HepG2 (cell line): Measurements from ENCODE around the gene KRT2.

ENCODE experiments used
- CC2D1A ChIP-seq: sonication (generic); formaldehyde crosslinking; IDR thresholded peaks from 2 replicates; pipeline ENCODE4 v1.8.1; 2023; ENCODE audit warnings: mild to moderate bottlenecking, missing genetic modification reagents
- CTCF ChIP-seq: sonication (generic); formaldehyde crosslinking; IDR thresholded peaks from 2 replicates; pipeline ENCODE4 v1.5.0; 2020; ENCODE audit warnings: mild to moderate bottlenecking, missing genetic modification reagents, moderate library complexity
- TFE3 ChIP-seq: IDR thresholded peaks from 2 replicates; pipeline ENCODE4 v1.6.1; 2016
- USF2 ChIP-seq, 2 experiments: sonication (generic) in 1 of 2; formaldehyde crosslinking in 1 of 2; IDR thresholded peaks; 2 replicates each; pipeline versions ENCODE4 v1.5.1 to v1.6.1; 2011 to 2020; ENCODE audit warnings: borderline replicate concordance in 1 of 2, low read depth in 1 of 2, low read length in 1 of 2, mild to moderate bottlenecking in 1 of 2, missing genetic modification reagents in 1 of 2, moderate library complexity in 1 of 2
- ZBTB3 ChIP-seq: sonication (generic); formaldehyde crosslinking; IDR thresholded peaks from 2 replicates; pipeline ENCODE4 v1.4.0; 2020; ENCODE audit warnings: low read depth, mild to moderate bottlenecking, moderate library complexity, missing genetic modification reagents, borderline replicate concordance
- ZNF513 ChIP-seq: sonication (generic); formaldehyde crosslinking; conservative IDR thresholded peaks from 2 replicates; pipeline ENCODE4 v1.5.0; 2020; ENCODE audit warnings: missing genetic modification reagents

- TF ChIP-seq CTCF (CRISPR knock-in tag) (no peak), ZNF513 (CRISPR knock-in tag) (no peak), USF2 (IDR thresholded peaks at IDR 0.05; ENCODE audit: low read depth, low read length) (no peak), USF2 (CRISPR knock-in tag; IDR thresholded peaks at IDR 0.05; ENCODE audit: borderline replicate concordance) (no peak), CC2D1A (CRISPR knock-in tag) (no peak), TFE3 (CRISPR knock-in tag) (no peak), ZBTB3 (CRISPR knock-in tag) (no peak)
These were observed 8.0 kb downstream of the KRT2 start for GRCh38 chr12:52644078-52644415.
